Right lobe of liver (tissue), 4 donors: ENCODE results near the gene IL23R.

Experiments
- CTCF ChIP-seq, 4 donors: fragments of 200-600 bp in 3 of 4; fragments of 450-650 bp in 1 of 4; IDR thresholded peaks; one replicate each; pipeline versions ENCODE4 v1.5.1 to v1.8.0; 2016 to 2022; ENCODE audit warnings: antibody characterized with exemption in 4 of 4, mild to moderate bottlenecking in 2 of 4
- POLR2A ChIP-seq: fragments of 450-650 bp; IDR thresholded peaks from one replicate; pipeline ENCODE4 v1.6.1; 2017; ENCODE audit warnings: antibody characterized with exemption, mild to moderate bottlenecking
- donor health status: DM: no; HTN: no; CAD: no.
- donor health status: DM: no; HTN: no; CAD: no.
- donor health status: DM: no; HTN: yes; CAD: no.

DNA sequence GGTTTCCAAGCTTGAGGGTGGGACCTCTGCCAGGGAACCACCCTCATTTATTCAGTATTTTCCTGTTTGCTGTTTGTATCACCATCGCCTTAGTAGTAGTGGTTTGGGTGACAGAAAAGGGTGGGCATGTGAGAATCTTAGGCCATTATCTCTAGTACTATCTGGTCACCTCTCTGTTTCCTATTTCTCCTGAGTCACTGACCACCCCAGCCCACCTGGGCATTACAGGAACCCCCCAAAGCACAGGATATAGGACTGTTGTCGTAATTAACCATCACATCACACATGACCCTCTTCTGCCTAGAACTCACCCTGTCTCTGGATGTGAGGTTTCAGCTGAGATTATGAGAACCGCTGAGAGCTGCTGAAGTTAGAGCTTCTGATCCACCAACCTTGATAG, 60.4 kb downstream of the IL23R start:
- no peak for TF ChIP-seq CTCF (IDR thresholded peaks at IDR 0.05)
- TF ChIP-seq POLR2A = no peak
